Vagina (tissue), 2 donors: ENCODE data around the gene KDELR3.

Source experiments
- CTCF ChIP-seq, 3 experiments: fragments of 450-650 bp in 2 of 3; fragments of 200-600 bp in 1 of 3; sonication (generic) in 1 of 3; IDR thresholded peaks; one replicate each; pipeline ENCODE4 v1.5.1; 2017 to 2019; ENCODE audit warnings: antibody characterized with exemption in 3 of 3, mild to moderate bottlenecking in 2 of 3, moderate library complexity in 2 of 3
- POLR2AphosphoS5 ChIP-seq, 2 donors: sonication (generic); formaldehyde crosslinking; IDR thresholded peaks; one replicate each; pipeline ENCODE4 v1.9.0; 2017; ENCODE audit warnings: antibody characterized with exemption in 2 of 2, mild to moderate bottlenecking in 2 of 2, low read depth in 1 of 2; ENCODE audit not compliant: insufficient read depth in 1 of 2

GRCh38 chr22:38453996-38454352, 13.9 kb upstream of the KDELR3 start:
- no peak for TF ChIP-seq CTCF (IDR thresholded peaks at IDR 0.05)
- TF ChIP-seq POLR2AphosphoS5 (IDR thresholded peaks at IDR 0.05; ENCODE audit: insufficient read depth in 1 of 2, low read depth in 1 of 2): no peak
